Peyer's patch (tissue), 4 donors: Measurements from ENCODE around the gene CT45A3.
"Not testable (repeated sequence)": the region's sequence is repeated elsewhere in the genome, so short reads cannot be mapped to it uniquely, and the experiment has no call there.

Experiments
- CTCF ChIP-seq, 6 experiments: fragments of 450-650 bp in 4 of 6; fragments of 200-600 bp in 2 of 6; sonication (generic) in 1 of 6; IDR thresholded peaks; one replicate each; pipeline ENCODE4 v1.5.1; 2017 to 2019; ENCODE audit warnings: antibody characterized with exemption in 6 of 6, mild to moderate bottlenecking in 3 of 6, moderate library complexity in 1 of 6
- POLR2A ChIP-seq, 2 donors: fragments of 450-650 bp; IDR thresholded peaks; one replicate each; pipeline ENCODE4 v1.5.1; 2017; ENCODE audit warnings: antibody characterized with exemption in 2 of 2, mild to moderate bottlenecking in 2 of 2, moderate library complexity in 2 of 2

- not testable (repeated sequence) for TF ChIP-seq POLR2A, CTCF (IDR thresholded peaks at IDR 0.05)
These were observed 33.3 kb downstream of the CT45A3 start for GRCh38 chrX:135734666-135735065.
